ENCODE measurements around the gene ATP1A3.
"Not testable (repeated sequence)": the region's sequence is repeated elsewhere in the genome, so short reads cannot be mapped to it uniquely, and the experiment has no call there.

Gene ATP1A3

GRCh38 chr19:42010245-42011126 lies 16.5 kb upstream of the ATP1A3 start:
- no peak for ATAC-seq

GRCh38 chr19:42006569-42006968 lies 12.5 kb upstream of the ATP1A3 start:
- ATAC-seq: no peak

GRCh38 chr19:42005504-42005903 lies 11.5 kb upstream of the ATP1A3 start:
- ATAC-seq: no peak

GRCh38 chr19:42003506-42004294 lies 9.7 kb upstream of the ATP1A3 start:
- no peak for ATAC-seq

GRCh38 chr19:41999878-42000208 lies 5.8 kb upstream of the ATP1A3 start:
- ATAC-seq: no peak

GRCh38 chr19:41999071-41999877 lies 5.2 kb upstream of the ATP1A3 start:
- no peak for ATAC-seq

GRCh38 chr19:41998246-41999020 lies 4.4 kb upstream of the ATP1A3 start:
- ATAC-seq: no peak

- ATAC-seq: no peak
Observed at GRCh38 chr19:41997851-41998229, 3.8 kb upstream of the ATP1A3 start.

- no peak for ATAC-seq
Observed at GRCh38 chr19:41997121-41997850, 3.3 kb upstream of the ATP1A3 start.

- no peak for ATAC-seq
Observed at GRCh38 chr19:41995959-41996797, 2.1 kb upstream of the ATP1A3 start.

GRCh38 chr19:41994994-41995958 lies 1.2 kb upstream of the ATP1A3 start:
- ATAC-seq: no peak

- ATAC-seq: peak in 1 of 2 donors; percentile 26
Observed at GRCh38 chr19:41994521-41994971, 516 bp upstream of the ATP1A3 start.

- ATAC-seq: not testable (repeated sequence)
Observed at GRCh38 chr19:41991925-41992569, 2.0 kb downstream of the ATP1A3 start.

- ATAC-seq: no peak
Observed at GRCh38 chr19:41991025-41991424, 3.0 kb downstream of the ATP1A3 start.

- no peak for ATAC-seq
Observed at GRCh38 chr19:41990615-41991014, 3.4 kb downstream of the ATP1A3 start.

GRCh38 chr19:41990028-41990427 lies 4.0 kb downstream of the ATP1A3 start:
- ATAC-seq: no peak

GRCh38 chr19:41988947-41989346 lies 5.1 kb downstream of the ATP1A3 start:
- ATAC-seq: no peak

- no peak for ATAC-seq
Observed at GRCh38 chr19:41987141-41987860, 6.7 kb downstream of the ATP1A3 start.

Measured in activated CD4-positive, CD25-positive, alpha-beta regulatory T cell treated with anti-CD3 and anti-CD28 coated beads, Interleukin-2, amount 50 U/mL, for 24 hours (primary cell).